ENCODE measurements around the gene SHANK2.

DNA sequence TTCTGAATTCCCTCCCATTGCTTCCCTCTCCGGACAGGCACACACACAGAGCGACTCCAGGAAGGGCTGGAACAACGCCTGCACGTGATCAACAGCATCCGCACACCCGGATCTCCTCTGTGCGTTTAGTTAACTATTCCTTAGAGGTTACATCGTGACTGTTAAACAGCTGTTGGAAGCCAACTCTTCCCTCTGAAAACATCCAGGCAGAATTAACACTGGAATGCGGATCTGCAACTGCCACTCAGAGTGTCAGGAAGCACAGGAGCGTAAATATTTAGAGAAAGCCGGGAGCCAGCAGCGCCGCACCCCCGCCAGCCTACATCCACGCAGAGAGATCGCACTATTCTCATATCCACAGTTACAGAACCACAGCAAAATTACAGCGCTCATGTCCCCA lies 46.2 kb downstream of the SHANK2 start:
- TF ChIP-seq, protein P1, sequence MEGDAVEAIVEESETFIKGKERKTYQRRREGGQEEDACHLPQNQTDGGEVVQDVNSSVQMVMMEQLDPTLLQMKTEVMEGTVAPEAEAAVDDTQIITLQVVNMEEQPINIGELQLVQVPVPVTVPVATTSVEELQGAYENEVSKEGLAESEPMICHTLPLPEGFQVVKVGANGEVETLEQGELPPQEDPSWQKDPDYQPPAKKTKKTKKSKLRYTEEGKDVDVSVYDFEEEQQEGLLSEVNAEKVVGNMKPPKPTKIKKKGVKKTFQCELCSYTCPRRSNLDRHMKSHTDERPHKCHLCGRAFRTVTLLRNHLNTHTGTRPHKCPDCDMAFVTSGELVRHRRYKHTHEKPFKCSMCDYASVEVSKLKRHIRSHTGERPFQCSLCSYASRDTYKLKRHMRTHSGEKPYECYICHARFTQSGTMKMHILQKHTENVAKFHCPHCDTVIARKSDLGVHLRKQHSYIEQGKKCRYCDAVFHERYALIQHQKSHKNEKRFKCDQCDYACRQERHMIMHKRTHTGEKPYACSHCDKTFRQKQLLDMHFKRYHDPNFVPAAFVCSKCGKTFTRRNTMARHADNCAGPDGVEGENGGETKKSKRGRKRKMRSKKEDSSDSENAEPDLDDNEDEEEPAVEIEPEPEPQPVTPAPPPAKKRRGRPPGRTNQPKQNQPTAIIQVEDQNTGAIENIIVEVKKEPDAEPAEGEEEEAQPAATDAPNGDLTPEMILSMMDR (IDR thresholded peaks at IDR 0.05; ENCODE audit: borderline replicate concordance, extremely low read depth, low read length, poor library complexity, severe bottlenecking), result no peak
- no peak for TF ChIP-seq EZH2 (IDR thresholded peaks at IDR 0.05; ENCODE audit: borderline replicate concordance, low read depth, low read length, severe bottlenecking)

All from DND-41 (cell line).